ENCODE data around the gene ZNF398.

ZNF398 gene

DNA sequence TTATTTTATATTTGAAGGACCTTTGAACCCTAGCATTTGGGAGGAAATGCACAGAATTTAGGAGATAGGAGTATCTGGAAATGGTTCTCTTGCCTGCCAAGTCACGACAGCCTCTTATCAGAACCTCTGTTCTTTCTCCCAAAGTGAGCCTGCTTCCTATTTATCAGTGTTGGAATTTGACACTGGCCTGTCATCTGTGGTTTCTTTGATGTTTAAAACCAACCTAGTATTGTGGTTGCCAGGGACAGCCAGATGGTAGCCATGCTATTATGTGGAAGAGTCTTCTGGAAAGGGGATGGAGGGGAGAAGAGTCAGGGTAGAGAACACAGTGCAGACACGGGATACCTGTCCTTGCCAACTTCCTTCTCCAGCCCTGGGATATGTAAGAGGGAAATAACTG lies 69.1 kb downstream of the ZNF398 start (continued):
- TF ChIP-seq HOXA7 (CRISPR knock-in tag; IDR thresholded peaks at IDR 0.05; ENCODE audit: borderline replicate concordance) (no peak), ZNF624 (tag by site-specific recombination; IDR thresholded peaks at IDR 0.05) (no peak), BCL11A (tag by site-specific recombination; IDR thresholded peaks at IDR 0.05; ENCODE audit: low read depth) (no peak), ZNF596 (tag by site-specific recombination; IDR thresholded peaks at IDR 0.05) (no peak), ZBTB1 (tag by site-specific recombination; IDR thresholded peaks at IDR 0.05) (no peak), ZNF202 (tag by site-specific recombination; IDR thresholded peaks at IDR 0.05; ENCODE audit: borderline replicate concordance) (no peak), ZNF221 (tag by site-specific recombination; IDR thresholded peaks at IDR 0.05; ENCODE audit: borderline replicate concordance) (no peak), ZNF791 (tag by site-specific recombination; IDR thresholded peaks at IDR 0.05) (no peak), ZNF423 (tag by site-specific recombination; IDR thresholded peaks at IDR 0.05) (no peak)

DNA sequence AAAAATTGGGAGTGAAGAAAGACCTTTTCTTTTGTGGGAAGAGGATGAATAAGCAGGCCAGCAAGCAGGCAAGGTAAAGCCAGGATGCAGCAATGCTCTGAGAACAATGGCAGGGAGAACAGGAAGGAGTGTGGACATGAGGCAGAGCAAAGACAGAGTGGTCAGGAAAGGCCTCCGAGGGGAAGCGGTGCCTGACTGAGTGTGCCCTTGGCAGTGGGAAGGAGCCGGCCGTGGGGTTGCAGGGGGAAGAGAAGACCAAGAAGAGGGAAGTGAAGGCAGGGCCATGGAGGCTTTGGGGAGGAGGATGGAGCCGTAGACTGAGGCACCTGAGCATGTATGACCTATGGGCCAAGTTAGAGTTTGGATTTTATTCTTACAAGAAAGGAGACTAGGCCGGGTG lies 70.3 kb downstream of the ZNF398 start:
- Histone ChIP-seq H3K36me3 (ENCODE audit: control insufficient read depth in 2 of 2, insufficient read depth in 1 of 2, low read length in 2 of 2) (peaks cover 36 to 98% of the 10 kb centered on the region in 2 experiments), H3K27ac (ENCODE audit: extremely low read depth, low read depth, low read length) (no peak overlapping the region), H3K4me3 (ENCODE audit: low read depth, low read length) (no peak overlapping the region), H3K4me1 (ENCODE audit: control insufficient read depth, insufficient read depth, low read length) (no peaks in the 10 kb centered on the region), H3K9me3 (ENCODE audit: control insufficient read depth, insufficient read depth, low read depth, low read length) (no peaks in the 10 kb centered on the region)
- ChIA-PET POLR2A (no interaction called here), CTCF (no interaction called here)
- TF ChIP-seq ZBTB44 (tag by site-specific recombination; IDR thresholded peaks at IDR 0.05): no peak
- no peak for TF ChIP-seq ZFHX2 (tag by site-specific recombination; conservative IDR thresholded peaks at IDR 0.05)
- no peak for TF ChIP-seq ZBTB7A (tag by site-specific recombination; IDR thresholded peaks at IDR 0.05; ENCODE audit: low read depth)
- no peak for TF ChIP-seq ZNF292 (tag by site-specific recombination; IDR thresholded peaks at IDR 0.05; ENCODE audit: borderline replicate concordance, low read depth)
- TF ChIP-seq ZNF548 (tag by site-specific recombination; IDR thresholded peaks at IDR 0.05): no peak
- TF ChIP-seq ZNF214 (tag by site-specific recombination; IDR thresholded peaks at IDR 0.05; ENCODE audit: borderline replicate concordance): no peak
- TF ChIP-seq PRDM1 (tag by site-specific recombination; IDR thresholded peaks at IDR 0.05): no peak
- TF ChIP-seq ZNF707 (tag by site-specific recombination; IDR thresholded peaks at IDR 0.05): no peak
- TF ChIP-seq ZNF473 (tag by site-specific recombination; IDR thresholded peaks at IDR 0.05): no peak
- TF ChIP-seq ZNF324 (tag by site-specific recombination; IDR thresholded peaks at IDR 0.05): no peak
- TF ChIP-seq ZNF585B (tag by site-specific recombination; IDR thresholded peaks at IDR 0.05): no peak
- TF ChIP-seq, protein P1, sequence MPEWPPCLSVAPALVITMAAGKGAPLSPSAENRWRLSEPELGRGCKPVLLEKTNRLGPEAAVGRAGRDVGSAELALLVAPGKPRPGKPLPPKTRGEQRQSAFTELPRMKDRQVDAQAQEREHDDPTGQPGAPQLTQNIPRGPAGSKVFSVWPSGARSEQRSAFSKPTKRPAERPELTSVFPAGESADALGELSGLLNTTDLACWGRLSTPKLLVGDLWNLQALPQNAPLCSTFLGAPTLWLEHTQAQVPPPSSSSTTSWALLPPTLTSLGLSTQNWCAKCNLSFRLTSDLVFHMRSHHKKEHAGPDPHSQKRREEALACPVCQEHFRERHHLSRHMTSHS (tag by site-specific recombination; IDR thresholded peaks at IDR 0.05): no peak
- no peak for TF ChIP-seq ZBTB49 (tag by site-specific recombination; IDR thresholded peaks at IDR 0.05; ENCODE audit: low read depth)
- TF ChIP-seq ZSCAN23 (tag by site-specific recombination; IDR thresholded peaks at IDR 0.05): no peak
- TF ChIP-seq, protein P2, sequence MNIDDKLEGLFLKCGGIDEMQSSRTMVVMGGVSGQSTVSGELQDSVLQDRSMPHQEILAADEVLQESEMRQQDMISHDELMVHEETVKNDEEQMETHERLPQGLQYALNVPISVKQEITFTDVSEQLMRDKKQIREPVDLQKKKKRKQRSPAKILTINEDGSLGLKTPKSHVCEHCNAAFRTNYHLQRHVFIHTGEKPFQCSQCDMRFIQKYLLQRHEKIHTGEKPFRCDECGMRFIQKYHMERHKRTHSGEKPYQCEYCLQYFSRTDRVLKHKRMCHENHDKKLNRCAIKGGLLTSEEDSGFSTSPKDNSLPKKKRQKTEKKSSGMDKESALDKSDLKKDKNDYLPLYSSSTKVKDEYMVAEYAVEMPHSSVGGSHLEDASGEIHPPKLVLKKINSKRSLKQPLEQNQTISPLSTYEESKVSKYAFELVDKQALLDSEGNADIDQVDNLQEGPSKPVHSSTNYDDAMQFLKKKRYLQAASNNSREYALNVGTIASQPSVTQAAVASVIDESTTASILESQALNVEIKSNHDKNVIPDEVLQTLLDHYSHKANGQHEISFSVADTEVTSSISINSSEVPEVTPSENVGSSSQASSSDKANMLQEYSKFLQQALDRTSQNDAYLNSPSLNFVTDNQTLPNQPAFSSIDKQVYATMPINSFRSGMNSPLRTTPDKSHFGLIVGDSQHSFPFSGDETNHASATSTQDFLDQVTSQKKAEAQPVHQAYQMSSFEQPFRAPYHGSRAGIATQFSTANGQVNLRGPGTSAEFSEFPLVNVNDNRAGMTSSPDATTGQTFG (tag by site-specific recombination; IDR thresholded peaks at IDR 0.05; ENCODE audit: borderline replicate concordance): no peak
- no peak for TF ChIP-seq ZNF223 (tag by site-specific recombination; IDR thresholded peaks at IDR 0.05)
- TF ChIP-seq MZF1 (tag by site-specific recombination; IDR thresholded peaks at IDR 0.05; ENCODE audit: borderline replicate concordance): no peak

Data from HEK293 (cell line).